ENCODE results near the gene ERGIC3. TPM values are rescaled to one million over a fixed set of nuclear protein-coding genes. Genes with fewer than 3 reads are reported as not detected.

The ERGIC3 gene
- polyA plus RNA-seq, 1 of the 3 experiments (the other 2 are of a cell fraction) = 661 TPM

DNA sequence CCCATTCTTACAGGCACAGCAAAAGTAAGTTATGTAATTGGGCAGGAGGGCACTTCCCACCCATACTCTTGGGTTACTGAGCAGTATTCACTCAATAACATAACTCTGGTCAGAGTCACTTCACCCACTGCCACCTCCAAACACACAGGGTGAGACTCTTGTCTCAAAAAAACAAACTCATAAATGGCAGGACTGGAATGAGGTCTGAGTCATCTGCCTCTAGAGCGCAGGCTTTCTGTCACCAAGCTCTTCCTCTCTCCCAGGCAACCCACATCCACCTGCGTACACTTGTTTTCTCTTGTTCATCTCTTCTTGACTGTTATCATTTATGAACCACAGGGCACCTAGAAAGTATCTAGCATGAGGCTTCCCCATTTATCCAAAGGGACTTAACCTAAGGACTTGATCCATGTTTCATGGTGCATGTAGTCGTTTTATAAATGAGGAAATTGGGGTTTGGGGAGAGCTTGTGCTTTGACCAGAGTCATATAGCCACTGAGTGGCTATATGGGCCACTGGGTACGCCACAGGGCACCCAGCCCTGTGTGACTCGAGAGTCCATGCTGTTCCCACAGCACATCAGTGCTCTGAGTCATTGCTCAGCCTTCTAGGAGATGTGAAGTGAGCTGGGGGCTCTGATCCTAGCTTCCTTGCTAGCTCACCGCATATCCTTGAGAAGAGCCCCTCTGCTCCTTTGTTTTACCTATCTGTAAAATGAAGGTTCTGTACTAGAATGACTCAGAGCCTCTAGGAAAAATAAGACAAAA, 34.8 kb upstream of the ERGIC3 start:
- H3K4me3 ChIP-seq (ENCODE audit: low read depth in 2 of 2, low read length in 1 of 2) = no peak overlapping the region
- CTCF ChIA-PET = interaction anchor here (0.7 to 1.8 kb wide), 3 partner anchors 18 to 43 kb away, joined by 3 to 4 read pairs (median 4); no protein-coding TSS in a partner anchor
- no peak for DNase-seq
- no peaks in the 10 kb centered on the region for H3K9me2 ChIP-seq
- peaks cover 0 to 2% of the 10 kb centered on the region in 2 experiments; a peak in 1 of 4 replicates for H3K4me1 ChIP-seq (ENCODE audit: control insufficient read depth in 1 of 2, insufficient read depth in 2 of 2, low read depth in 1 of 2, low read length in 1 of 2)
- H3K9me3 ChIP-seq = no peaks in the 10 kb centered on the region
- no peak overlapping the region for H2AFZ ChIP-seq (ENCODE audit: low read depth)
- no peaks in the 10 kb centered on the region for H3F3A ChIP-seq (replicated peaks; ENCODE audit: insufficient read depth)
- H3K36me3 ChIP-seq (replicated peaks in 1 of 2; ENCODE audit: control insufficient read depth in 1 of 2, insufficient read depth in 2 of 2, low read length in 1 of 2) = peaks cover 11 to 68% of the 10 kb centered on the region in 2 experiments
- POLR2A ChIA-PET = interaction anchor here (0.6 kb wide), 1 partner anchor 9 kb away, joined by 3 read pairs; no protein-coding TSS in a partner anchor
- 88% methylated on average over 6 of the region's 6 CpGs for WGBS (ENCODE audit: low lambda C conversion rate)
- H3K79me2 ChIP-seq (ENCODE audit: insufficient read depth) = no peaks in the 10 kb centered on the region
- TF ChIP-seq ELF1 (IDR thresholded peaks at IDR 0.05) = no peak
- TF ChIP-seq GATA2 (CRISPR knock-in tag; IDR thresholded peaks at IDR 0.05) = no peak
- TF ChIP-seq, protein P1, sequence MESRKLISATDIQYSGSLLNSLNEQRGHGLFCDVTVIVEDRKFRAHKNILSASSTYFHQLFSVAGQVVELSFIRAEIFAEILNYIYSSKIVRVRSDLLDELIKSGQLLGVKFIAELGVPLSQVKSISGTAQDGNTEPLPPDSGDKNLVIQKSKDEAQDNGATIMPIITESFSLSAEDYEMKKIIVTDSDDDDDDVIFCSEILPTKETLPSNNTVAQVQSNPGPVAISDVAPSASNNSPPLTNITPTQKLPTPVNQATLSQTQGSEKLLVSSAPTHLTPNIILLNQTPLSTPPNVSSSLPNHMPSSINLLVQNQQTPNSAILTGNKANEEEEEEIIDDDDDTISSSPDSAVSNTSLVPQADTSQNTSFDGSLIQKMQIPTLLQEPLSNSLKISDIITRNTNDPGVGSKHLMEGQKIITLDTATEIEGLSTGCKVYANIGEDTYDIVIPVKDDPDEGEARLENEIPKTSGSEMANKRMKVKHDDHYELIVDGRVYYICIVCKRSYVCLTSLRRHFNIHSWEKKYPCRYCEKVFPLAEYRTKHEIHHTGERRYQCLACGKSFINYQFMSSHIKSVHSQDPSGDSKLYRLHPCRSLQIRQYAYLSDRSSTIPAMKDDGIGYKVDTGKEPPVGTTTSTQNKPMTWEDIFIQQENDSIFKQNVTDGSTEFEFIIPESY (IDR thresholded peaks at IDR 0.05; ENCODE audit: borderline replicate concordance, low read depth) = no peak
- TF ChIP-seq, protein P2, sequence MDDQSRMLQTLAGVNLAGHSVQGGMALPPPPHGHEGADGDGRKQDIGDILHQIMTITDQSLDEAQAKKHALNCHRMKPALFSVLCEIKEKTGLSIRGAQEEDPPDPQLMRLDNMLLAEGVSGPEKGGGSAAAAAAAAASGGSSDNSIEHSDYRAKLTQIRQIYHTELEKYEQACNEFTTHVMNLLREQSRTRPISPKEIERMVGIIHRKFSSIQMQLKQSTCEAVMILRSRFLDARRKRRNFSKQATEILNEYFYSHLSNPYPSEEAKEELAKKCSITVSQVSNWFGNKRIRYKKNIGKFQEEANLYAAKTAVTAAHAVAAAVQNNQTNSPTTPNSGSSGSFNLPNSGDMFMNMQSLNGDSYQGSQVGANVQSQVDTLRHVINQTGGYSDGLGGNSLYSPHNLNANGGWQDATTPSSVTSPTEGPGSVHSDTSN (IDR thresholded peaks at IDR 0.05) = no peak
- no peak for TF ChIP-seq RAD21 (IDR thresholded peaks at IDR 0.05; ENCODE audit: low read length)
- TF ChIP-seq IRF3 (IDR thresholded peaks at IDR 0.05; ENCODE audit: low read depth, low read length) = no peak
- TF ChIP-seq EZH2phosphoT487 (IDR thresholded peaks at IDR 0.05; ENCODE audit: borderline replicate concordance, low read depth) = no peak
- TF ChIP-seq SIN3A (IDR thresholded peaks at IDR 0.05; ENCODE audit: borderline replicate concordance, low read depth, low read length) = no peak
- TF ChIP-seq FOXJ3 (CRISPR knock-in tag; IDR thresholded peaks at IDR 0.05) = no peak
- TF ChIP-seq TAF1 (IDR thresholded peaks at IDR 0.05; ENCODE audit: borderline replicate concordance, low read depth, low read length) = no peak
- no peak for TF ChIP-seq FOXM1 (IDR thresholded peaks at IDR 0.05; ENCODE audit: low read depth)
- no peak for TF ChIP-seq FOSL2 (IDR thresholded peaks at IDR 0.05; ENCODE audit: borderline replicate concordance, low read depth)
- no peak for TF ChIP-seq SMC3 (IDR thresholded peaks at IDR 0.05; ENCODE audit: low read depth, low read length)
- no peak for TF ChIP-seq EP300 (IDR thresholded peaks at IDR 0.05; ENCODE audit: borderline replicate concordance in 1 of 2, low read depth in 1 of 2, low read length in 1 of 2)
- no peak for TF ChIP-seq NRF1 (IDR thresholded peaks at IDR 0.05; ENCODE audit: low read depth, low read length)
- TF ChIP-seq, protein P3, sequence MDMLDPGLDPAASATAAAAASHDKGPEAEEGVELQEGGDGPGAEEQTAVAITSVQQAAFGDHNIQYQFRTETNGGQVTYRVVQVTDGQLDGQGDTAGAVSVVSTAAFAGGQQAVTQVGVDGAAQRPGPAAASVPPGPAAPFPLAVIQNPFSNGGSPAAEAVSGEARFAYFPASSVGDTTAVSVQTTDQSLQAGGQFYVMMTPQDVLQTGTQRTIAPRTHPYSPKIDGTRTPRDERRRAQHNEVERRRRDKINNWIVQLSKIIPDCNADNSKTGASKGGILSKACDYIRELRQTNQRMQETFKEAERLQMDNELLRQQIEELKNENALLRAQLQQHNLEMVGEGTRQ (IDR thresholded peaks at IDR 0.05; ENCODE audit: borderline replicate concordance, low read depth, low read length) = no peak
- no peak for TF ChIP-seq TCF12 (IDR thresholded peaks at IDR 0.05)
- TF ChIP-seq, protein P4, sequence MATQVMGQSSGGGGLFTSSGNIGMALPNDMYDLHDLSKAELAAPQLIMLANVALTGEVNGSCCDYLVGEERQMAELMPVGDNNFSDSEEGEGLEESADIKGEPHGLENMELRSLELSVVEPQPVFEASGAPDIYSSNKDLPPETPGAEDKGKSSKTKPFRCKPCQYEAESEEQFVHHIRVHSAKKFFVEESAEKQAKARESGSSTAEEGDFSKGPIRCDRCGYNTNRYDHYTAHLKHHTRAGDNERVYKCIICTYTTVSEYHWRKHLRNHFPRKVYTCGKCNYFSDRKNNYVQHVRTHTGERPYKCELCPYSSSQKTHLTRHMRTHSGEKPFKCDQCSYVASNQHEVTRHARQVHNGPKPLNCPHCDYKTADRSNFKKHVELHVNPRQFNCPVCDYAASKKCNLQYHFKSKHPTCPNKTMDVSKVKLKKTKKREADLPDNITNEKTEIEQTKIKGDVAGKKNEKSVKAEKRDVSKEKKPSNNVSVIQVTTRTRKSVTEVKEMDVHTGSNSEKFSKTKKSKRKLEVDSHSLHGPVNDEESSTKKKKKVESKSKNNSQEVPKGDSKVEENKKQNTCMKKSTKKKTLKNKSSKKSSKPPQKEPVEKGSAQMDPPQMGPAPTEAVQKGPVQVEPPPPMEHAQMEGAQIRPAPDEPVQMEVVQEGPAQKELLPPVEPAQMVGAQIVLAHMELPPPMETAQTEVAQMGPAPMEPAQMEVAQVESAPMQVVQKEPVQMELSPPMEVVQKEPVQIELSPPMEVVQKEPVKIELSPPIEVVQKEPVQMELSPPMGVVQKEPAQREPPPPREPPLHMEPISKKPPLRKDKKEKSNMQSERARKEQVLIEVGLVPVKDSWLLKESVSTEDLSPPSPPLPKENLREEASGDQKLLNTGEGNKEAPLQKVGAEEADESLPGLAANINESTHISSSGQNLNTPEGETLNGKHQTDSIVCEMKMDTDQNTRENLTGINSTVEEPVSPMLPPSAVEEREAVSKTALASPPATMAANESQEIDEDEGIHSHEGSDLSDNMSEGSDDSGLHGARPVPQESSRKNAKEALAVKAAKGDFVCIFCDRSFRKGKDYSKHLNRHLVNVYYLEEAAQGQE (IDR thresholded peaks at IDR 0.05; ENCODE audit: low read depth, low read length) = no peak
- TF ChIP-seq CHD2 (IDR thresholded peaks at IDR 0.05; ENCODE audit: low read length, partially characterized antibody) = no peak
- no peak for TF ChIP-seq USF1 (IDR thresholded peaks at IDR 0.05; ENCODE audit: borderline replicate concordance, low read depth)
- no peak overlapping the region for H3K9ac ChIP-seq
- peak overlapping the region in 1 of 2 experiments; percentile 12; a peak in 2 of 4 replicates for H3K27ac ChIP-seq (ENCODE audit: low read depth in 2 of 2, low read length in 1 of 2)
- H3K4me2 ChIP-seq = no peak overlapping the region
- H3K27me3 ChIP-seq (ENCODE audit: insufficient read depth) = no peaks in the 10 kb centered on the region
- no peaks in the 10 kb centered on the region for H4K20me1 ChIP-seq (ENCODE audit: insufficient read depth)
